Panc1 (cell line): ENCODE measurements around the gene BPTF. TPM values are rescaled to one million over a fixed set of nuclear protein-coding genes. Genes with fewer than 3 reads are reported as not detected.

Source experiments
- ATAC-seq: fragments of 200-7000 bp; cut with Tn5 transposase; 2 replicates; pipeline ENCODE4 v1.9.1; 2020; ENCODE audit warnings: mild to moderate bottlenecking, moderate library complexity
- BruUV-seq: library from RNA; stranded (reverse); fragments of 400-500 nt; replicated peaks from 2 replicates; lab custom pipeline; 2021; lab: Mats Ljungman, UMichigan
- CTCF ChIA-PET: fragments of 300-600 bp; sonication (Branson Sonifier 250); formaldehyde crosslinking; loops from one replicate; lab custom pipeline; 2022; ENCODE audit warnings: antibody characterized with exemption; lab: Charles Lee
- POLR2A ChIA-PET: fragments of 300-600 bp; sonication (Branson Sonifier 250); formaldehyde crosslinking; loops from one replicate; lab custom pipeline; 2022; ENCODE audit warnings: antibody characterized with exemption; lab: Charles Lee
- DNase-seq: peaks from one replicate; pipeline ENCODE4 v3.0.0-alpha.2; 2010; ENCODE audit warnings: low read depth, low spot score
- H3K27ac ChIP-seq: 2 replicates; pipeline ENCODE4 v1.5.1; 2011; ENCODE audit warnings: mild to moderate bottlenecking, low read length, inconsistent platforms
- H3K27me3 ChIP-seq: fragments of 200-500 bp; sonication (Bioruptor generic); 2 replicates; pipeline ENCODE4 v1.6.0; 2014; ENCODE audit warnings: low read length, inconsistent platforms; ENCODE audit not compliant: control insufficient read depth, insufficient read depth
- H3K36me3 ChIP-seq: fragments of 200-500 bp; sonication (Bioruptor generic); 2 replicates; pipeline ENCODE4 v1.5.1; 2014; ENCODE audit warnings: inconsistent platforms, mild to moderate bottlenecking, low read length, moderate library complexity; ENCODE audit not compliant: control insufficient read depth, insufficient read depth
- H3K4me1 ChIP-seq: 2 replicates; pipeline ENCODE4 v1.5.1; 2011; ENCODE audit warnings: inconsistent platforms, mild to moderate bottlenecking, low read length, moderate library complexity; ENCODE audit not compliant: control insufficient read depth, insufficient read depth
- H3K4me3 ChIP-seq, 2 experiments: 2 replicates each; pipeline ENCODE4 v1.5.1; 2011 to 2012; ENCODE audit warnings: low read depth in 2 of 2, low read length in 2 of 2, mild to moderate bottlenecking in 2 of 2, inconsistent platforms in 1 of 2, moderate library complexity in 1 of 2
- H3K9me3 ChIP-seq: fragments of 200-500 bp; sonication (Bioruptor generic); 2 replicates; pipeline ENCODE4 v1.5.1; 2014; ENCODE audit warnings: low read depth, mild to moderate bottlenecking, inconsistent platforms, low read length, moderate library complexity; ENCODE audit not compliant: control insufficient read depth, insufficient read depth
- POLR2AphosphoS5 ChIP-seq: IDR thresholded peaks from 2 replicates; pipeline ENCODE4 v1.6.1; 2012; ENCODE audit warnings: mild to moderate bottlenecking, low read depth, low read length, moderate library complexity
- SIN3A ChIP-seq: IDR thresholded peaks from 2 replicates; pipeline ENCODE4 v1.6.1; 2012; ENCODE audit warnings: low read depth, mild to moderate bottlenecking, low read length, moderate library complexity, borderline replicate concordance; ENCODE audit not compliant: insufficient read depth
- TCF7L2 ChIP-seq: IDR thresholded peaks from 2 replicates; pipeline ENCODE4 v1.6.1; 2011; ENCODE audit warnings: mild to moderate bottlenecking, low read depth, low read length, inconsistent platforms
- in situ Hi-C: cut with HindIII; loops from 2 replicates; pipeline ENCODE4 v1.10.0; 2016; ENCODE audit warnings: low sequenced_read_pairs, low pct_unique_long_range_greater_than_20kb
- intact Hi-C: fragments of 100-400 bp; cut with micrococcal nuclease; formaldehyde crosslinking; loops from one replicate; pipeline ENCODE4 v1.10.0; 2022; ENCODE audit not compliant: unreplicated experiment
- total RNA-seq: library from RNA; stranded (reverse); gene quantifications from one replicate; pipeline ENCODE4 v1.2.1, GENCODE V29; 2021; ENCODE audit not compliant: unreplicated experiment
- TF ChIP-seq, protein P1 (sequence below), 2 experiments: IDR thresholded peaks; 2 replicates each; pipeline ENCODE4 v1.6.1; 2011 to 2012; ENCODE audit warnings: low read depth in 2 of 2, control low read depth in 1 of 2, low read length in 1 of 2, mild to moderate bottlenecking in 1 of 2, moderate library complexity in 1 of 2; ENCODE audit not compliant: insufficient read depth in 1 of 2
- TF ChIP-seq, protein P2 (sequence below): fragments of 450-650 bp; IDR thresholded peaks from 2 replicates; pipeline ENCODE4 v1.5.1; 2017; ENCODE audit warnings: mild to moderate bottlenecking

The BPTF gene
- total RNA-seq, 1 experiment from 2014 or later = 51.1 TPM

- ChIA-PET CTCF (no interaction called here), POLR2A (no interaction called here)
These were observed 25.8 kb downstream of the BPTF start for GRCh38 chr17:67850991-67851631.

GRCh38 chr17:67853703-67854102, 28.4 kb downstream of the BPTF start:
- Histone ChIP-seq H3K4me3 (no peak overlapping the region), H3K9me3 (no peaks in the 10 kb centered on the region), H3K27me3 (no peaks in the 10 kb centered on the region), H3K27ac (no peak overlapping the region), H3K4me1 (no peaks in the 10 kb centered on the region), H3K36me3 (no peaks in the 10 kb centered on the region)
- TF ChIP-seq, protein P1, sequence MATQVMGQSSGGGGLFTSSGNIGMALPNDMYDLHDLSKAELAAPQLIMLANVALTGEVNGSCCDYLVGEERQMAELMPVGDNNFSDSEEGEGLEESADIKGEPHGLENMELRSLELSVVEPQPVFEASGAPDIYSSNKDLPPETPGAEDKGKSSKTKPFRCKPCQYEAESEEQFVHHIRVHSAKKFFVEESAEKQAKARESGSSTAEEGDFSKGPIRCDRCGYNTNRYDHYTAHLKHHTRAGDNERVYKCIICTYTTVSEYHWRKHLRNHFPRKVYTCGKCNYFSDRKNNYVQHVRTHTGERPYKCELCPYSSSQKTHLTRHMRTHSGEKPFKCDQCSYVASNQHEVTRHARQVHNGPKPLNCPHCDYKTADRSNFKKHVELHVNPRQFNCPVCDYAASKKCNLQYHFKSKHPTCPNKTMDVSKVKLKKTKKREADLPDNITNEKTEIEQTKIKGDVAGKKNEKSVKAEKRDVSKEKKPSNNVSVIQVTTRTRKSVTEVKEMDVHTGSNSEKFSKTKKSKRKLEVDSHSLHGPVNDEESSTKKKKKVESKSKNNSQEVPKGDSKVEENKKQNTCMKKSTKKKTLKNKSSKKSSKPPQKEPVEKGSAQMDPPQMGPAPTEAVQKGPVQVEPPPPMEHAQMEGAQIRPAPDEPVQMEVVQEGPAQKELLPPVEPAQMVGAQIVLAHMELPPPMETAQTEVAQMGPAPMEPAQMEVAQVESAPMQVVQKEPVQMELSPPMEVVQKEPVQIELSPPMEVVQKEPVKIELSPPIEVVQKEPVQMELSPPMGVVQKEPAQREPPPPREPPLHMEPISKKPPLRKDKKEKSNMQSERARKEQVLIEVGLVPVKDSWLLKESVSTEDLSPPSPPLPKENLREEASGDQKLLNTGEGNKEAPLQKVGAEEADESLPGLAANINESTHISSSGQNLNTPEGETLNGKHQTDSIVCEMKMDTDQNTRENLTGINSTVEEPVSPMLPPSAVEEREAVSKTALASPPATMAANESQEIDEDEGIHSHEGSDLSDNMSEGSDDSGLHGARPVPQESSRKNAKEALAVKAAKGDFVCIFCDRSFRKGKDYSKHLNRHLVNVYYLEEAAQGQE (IDR thresholded peaks at IDR 0.05; ENCODE audit: insufficient read depth in 1 of 2, low read depth in 2 of 2, low read length in 1 of 2) = no peak
- TF ChIP-seq POLR2AphosphoS5 (no peak), SIN3A (no peak), TCF7L2 (no peak)
- TF ChIP-seq, protein P2, sequence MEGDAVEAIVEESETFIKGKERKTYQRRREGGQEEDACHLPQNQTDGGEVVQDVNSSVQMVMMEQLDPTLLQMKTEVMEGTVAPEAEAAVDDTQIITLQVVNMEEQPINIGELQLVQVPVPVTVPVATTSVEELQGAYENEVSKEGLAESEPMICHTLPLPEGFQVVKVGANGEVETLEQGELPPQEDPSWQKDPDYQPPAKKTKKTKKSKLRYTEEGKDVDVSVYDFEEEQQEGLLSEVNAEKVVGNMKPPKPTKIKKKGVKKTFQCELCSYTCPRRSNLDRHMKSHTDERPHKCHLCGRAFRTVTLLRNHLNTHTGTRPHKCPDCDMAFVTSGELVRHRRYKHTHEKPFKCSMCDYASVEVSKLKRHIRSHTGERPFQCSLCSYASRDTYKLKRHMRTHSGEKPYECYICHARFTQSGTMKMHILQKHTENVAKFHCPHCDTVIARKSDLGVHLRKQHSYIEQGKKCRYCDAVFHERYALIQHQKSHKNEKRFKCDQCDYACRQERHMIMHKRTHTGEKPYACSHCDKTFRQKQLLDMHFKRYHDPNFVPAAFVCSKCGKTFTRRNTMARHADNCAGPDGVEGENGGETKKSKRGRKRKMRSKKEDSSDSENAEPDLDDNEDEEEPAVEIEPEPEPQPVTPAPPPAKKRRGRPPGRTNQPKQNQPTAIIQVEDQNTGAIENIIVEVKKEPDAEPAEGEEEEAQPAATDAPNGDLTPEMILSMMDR = no peak
- DNase-seq (no peak), ATAC-seq (no peak)
- CTCF ChIA-PET = no interaction called here
- intact Hi-C loops = no loop called here
- no TSS peak for BruUV-seq
- POLR2A ChIA-PET = no interaction called here
- in situ Hi-C loops = no loop called here

More at GRCh38 chr17:67850991-67851631, 25.8 kb downstream of the BPTF start:
- TF ChIP-seq POLR2AphosphoS5 (no peak), SIN3A (no peak), TCF7L2 (no peak)
- TF ChIP-seq, protein P2 = no peak
- TF ChIP-seq, protein P1 (IDR thresholded peaks at IDR 0.05; ENCODE audit: insufficient read depth in 1 of 2, low read depth in 2 of 2, low read length in 1 of 2) = no peak
- intact Hi-C loops (no loop called here), in situ Hi-C loops (no loop called here)
- Histone ChIP-seq H3K4me1 (no peaks in the 10 kb centered on the region), H3K36me3 (no peaks in the 10 kb centered on the region), H3K9me3 (no peaks in the 10 kb centered on the region), H3K4me3 (no peak overlapping the region), H3K27me3 (no peaks in the 10 kb centered on the region), H3K27ac (no peak overlapping the region)
- DNase-seq = no peak
- ATAC-seq = no peak
- no TSS peak for BruUV-seq
